Measurements from ENCODE around the gene RGL2.
"Not testable (repeated sequence)": the region's sequence is repeated elsewhere in the genome, so short reads cannot be mapped to it uniquely, and the experiment has no call there.

DNA sequence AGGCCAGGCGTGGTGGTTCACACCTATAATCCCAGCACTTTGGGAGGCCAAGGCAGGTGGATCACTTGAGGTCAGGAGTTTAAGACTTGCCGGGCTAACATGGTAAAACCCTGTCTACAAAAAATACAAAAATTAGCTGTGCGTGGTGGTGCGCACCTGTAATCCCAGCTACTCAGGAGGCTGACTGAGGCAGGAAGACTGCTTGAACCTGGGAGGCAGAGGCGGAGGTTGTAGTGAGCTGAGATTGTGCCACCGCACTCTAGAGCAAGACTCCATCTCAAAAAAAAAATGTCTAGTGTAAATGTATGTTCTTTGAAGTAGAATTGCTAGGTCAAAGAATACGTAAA lies 44.8 kb upstream of the RGL2 start:
- TF ChIP-seq, protein P1, sequence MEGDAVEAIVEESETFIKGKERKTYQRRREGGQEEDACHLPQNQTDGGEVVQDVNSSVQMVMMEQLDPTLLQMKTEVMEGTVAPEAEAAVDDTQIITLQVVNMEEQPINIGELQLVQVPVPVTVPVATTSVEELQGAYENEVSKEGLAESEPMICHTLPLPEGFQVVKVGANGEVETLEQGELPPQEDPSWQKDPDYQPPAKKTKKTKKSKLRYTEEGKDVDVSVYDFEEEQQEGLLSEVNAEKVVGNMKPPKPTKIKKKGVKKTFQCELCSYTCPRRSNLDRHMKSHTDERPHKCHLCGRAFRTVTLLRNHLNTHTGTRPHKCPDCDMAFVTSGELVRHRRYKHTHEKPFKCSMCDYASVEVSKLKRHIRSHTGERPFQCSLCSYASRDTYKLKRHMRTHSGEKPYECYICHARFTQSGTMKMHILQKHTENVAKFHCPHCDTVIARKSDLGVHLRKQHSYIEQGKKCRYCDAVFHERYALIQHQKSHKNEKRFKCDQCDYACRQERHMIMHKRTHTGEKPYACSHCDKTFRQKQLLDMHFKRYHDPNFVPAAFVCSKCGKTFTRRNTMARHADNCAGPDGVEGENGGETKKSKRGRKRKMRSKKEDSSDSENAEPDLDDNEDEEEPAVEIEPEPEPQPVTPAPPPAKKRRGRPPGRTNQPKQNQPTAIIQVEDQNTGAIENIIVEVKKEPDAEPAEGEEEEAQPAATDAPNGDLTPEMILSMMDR (IDR thresholded peaks at IDR 0.05), result not testable (repeated sequence)
- TF ChIP-seq ZFX (IDR thresholded peaks at IDR 0.05; ENCODE audit: borderline replicate concordance), result not testable (repeated sequence)
